GM18507 (cell line): ENCODE results near the gene MOB3B.

ENCODE experiments used
- DNase-seq: peaks from one replicate; pipeline ENCODE4 v3.0.0; 2011; ENCODE audit warnings: low read depth; ENCODE audit not compliant: insufficient read length; ENCODE audit errors: extremely low spot score
- FAIRE-seq: peaks from 2 replicates; lab custom pipeline; 2011; peaks lifted over from hg19 to GRCh38; lab: Jason Lieb, UNC

MOB3B gene

DNA sequence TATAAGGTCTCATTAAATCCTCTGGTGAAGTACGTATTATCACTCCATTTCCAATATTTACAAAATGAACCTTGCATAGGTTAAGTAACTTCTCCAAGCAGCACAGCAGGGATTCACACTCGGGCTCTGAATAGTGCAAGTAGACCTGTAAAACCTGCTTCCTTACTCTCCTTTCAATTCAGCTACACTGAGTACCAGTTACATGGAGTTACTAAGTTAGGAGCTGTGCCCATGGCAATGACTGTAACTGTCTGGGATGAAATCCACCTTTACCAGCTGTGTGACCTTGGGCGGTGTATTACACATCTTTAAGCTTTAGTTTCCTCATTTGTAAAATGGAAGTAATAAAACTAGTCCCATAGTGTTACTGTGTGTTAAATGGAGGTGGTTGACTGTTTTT is 15.9 kb upstream of the MOB3B start:
- DNase-seq = no peak
- no peak for FAIRE-seq

DNA sequence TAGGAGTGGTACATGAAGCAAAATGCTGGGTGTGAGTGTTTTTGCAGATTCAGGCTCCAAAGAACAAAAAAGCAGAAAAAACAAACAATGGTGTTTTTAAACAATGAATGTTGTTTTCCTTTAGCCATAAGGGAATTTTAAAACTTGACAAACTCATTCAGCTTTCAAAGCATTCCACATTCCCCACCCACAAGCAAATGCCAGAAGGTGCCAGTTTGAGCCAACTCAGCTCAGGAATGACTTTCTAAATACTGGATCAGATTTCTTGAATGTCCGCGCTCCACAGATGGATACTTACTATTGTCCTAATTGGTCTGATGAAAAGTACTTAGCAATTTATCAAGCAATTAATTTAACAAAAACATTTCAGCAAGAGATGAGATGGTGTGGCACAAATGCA is 12.9 kb upstream of the MOB3B start:
- FAIRE-seq = no peak

DNA sequence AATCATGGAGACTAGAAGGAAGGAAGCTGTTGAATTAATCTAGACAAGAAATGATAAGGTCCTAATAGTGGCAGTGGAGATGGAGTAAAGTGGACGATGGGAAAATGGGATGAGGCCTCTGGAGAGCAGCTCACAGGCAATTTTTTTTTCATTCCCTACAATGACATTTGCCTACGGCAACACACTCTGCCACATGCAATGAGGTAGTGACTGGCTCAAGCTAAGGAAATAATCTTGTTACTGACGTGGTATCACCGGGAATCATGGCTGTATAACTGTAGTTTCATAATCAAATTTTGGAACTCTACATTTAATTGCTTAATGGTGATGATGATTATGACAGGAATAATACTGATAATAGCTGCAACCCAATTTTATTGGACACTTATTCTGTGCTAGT is 12.1 kb upstream of the MOB3B start:
- FAIRE-seq (no peak), DNase-seq (no peak)

More for the DNA sequence above, 12.9 kb upstream of the MOB3B start:
- DNase-seq = no peak

DNA sequence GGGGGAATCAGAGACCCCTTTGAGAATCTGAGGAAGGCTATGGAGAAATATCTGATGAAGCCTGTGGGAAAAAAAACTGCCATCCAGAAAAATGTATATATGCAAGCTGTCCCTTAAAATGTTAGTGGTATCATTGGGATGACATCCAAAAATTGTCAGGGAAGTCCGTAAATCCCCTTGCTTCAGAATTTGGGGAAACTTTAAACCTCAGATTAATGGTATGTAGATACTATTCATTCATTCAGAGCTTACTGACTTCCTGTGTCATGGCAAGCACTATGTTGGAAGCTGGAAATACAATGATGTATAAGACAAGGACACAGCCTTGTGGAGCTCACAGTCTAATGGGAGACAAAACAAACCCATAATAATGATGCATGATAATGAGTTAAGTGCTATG is 10.9 kb upstream of the MOB3B start:
- FAIRE-seq (no peak), DNase-seq (no peak)

DNA sequence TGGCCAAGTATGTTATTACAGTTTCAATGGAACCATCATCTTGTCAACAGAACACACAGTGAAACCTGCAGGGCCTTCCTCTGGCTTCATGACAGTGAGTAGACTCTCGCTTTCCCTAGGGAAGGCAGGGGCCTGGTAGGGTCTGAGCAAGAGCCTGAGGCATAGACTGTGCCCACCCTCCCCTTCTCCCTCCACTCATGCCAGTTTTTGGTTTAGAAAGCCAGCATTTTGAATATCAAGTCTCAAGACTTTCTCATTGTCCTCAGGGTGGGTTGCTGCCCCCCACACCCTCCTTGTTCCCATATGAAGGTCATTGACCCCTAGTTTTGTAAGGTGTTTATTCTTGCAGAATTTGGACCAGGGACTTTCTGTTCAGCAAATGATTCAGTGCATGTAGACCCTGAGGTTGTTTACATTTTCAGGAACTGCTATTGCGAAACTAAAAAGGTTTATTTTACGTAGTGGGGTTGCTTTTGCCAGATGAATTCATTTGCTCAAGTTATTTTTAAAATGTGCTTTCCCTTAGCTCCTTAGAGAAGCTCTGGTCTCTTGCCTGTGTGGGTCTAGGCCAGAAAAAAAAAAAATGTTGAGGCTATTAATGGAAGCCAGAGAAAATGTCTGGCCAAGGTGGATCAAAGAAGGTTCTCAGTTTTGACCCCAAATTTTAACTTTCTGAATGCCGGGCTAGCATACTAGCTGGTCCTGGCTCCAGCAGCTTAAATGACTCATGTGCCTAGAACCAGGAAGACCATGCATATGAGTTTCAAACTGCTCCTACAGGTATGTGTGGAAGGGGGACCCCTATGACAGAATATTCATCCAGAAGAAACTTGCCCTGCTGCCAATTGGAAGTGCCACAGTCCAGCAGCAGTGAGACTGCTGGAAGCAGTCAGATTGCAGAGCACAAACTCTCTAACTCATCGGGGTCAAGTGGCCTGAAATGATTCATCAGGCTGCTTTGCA is 10.1 kb upstream of the MOB3B start:
- FAIRE-seq (peak; percentile 60), DNase-seq (no peak)

DNA sequence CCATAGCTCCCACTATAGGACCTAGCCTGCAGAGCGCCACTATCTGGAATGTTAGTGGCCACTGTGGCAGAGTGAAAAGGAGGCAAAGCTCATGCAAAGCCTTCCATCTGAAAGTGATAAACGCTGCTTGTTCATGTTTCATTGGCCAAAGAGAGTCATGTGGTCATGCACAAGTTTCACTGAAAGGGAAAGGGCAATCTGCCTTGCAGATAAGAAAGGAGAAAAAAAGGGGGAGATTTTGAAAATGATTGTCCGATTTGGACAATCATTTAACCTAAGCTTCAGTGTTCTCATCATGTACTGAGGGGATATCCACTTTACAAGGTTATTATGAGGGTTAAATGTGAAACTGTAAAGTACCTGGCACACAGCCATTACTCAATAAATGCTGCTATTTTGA is 9.0 kb upstream of the MOB3B start:
- FAIRE-seq (peak; percentile 68), DNase-seq (no peak)

DNA sequence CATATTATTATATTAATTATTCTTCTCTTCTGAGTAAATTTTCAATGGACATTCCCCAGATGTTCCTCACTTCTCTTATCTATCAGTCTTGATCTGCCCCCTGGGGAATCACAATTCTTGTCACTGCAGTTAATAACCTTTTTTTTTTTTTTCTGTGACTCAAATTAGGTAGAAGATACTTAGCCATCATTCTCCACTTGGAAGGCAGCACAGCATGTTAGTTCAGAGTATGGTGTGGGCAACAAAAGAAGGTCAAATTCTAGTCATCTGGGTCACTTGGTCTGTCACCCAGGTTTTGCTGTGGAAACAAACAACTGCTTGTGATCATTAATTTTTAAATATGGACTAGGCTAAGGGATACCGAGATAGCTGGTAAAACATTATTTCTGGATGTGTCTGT is 8.1 kb upstream of the MOB3B start:
- DNase-seq (no peak), FAIRE-seq (no peak)

DNA sequence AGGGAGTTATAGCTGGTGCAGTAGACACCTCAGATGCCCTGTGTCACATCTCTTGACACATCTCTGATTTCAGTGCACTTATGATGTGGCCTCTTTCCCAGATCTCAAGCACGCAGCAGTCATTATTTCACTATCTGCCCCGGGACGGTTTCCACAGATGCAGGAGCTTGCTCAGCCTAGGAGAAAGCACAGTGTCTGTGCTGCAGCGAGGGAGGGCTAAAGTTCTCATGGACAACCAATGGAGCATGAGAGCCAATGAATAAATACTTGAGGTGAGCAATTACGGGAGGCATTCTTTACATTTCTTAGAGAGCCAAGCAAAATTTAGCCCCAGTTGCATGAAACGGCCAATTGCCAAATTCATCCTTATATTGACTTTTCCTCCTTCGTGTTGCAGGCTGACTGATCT is 7.4 kb upstream of the MOB3B start:
- FAIRE-seq (no peak), DNase-seq (no peak)

DNA sequence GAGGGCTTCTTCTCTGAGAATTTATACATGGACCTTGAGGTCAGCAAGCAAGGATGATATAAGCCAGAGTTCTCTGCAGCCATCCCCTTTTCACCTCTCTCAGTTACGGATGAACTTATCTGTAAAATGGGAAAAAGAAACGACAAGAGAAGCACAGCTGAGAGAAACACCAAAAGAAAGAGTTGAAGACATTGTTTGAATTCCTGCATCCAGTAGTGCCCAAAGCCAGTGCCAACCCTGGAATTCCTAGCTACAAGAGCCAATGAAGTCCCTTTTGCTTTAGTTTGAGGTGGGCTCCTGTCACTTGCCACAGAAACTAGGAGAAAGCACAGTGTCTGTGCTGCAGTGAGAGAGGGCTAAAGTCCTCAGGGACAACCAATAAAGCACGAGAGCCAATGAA is 6.6 kb upstream of the MOB3B start:
- no peak for FAIRE-seq
- no peak for DNase-seq

DNA sequence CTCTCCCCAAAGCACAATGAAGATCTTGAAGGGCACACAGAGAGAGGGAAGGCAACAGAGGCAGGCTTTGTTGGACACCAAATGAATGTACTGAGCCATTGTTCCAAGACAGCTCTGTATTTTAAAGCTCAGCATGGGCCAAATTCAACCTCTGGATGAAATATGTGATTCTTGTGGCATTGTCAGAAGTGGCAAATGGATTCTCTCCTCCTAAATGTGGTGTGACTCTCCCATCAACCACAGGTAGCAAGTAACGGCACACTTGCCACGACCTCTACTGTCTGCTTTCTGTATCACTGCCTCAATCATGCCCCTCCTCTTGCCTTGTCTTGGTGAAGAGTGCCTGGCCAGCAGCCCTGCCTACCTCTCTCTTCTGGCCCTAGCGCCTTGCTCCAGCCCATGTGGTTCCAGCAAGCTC is 6.1 kb upstream of the MOB3B start:
- FAIRE-seq (peak; percentile 61), DNase-seq (no peak)

DNA sequence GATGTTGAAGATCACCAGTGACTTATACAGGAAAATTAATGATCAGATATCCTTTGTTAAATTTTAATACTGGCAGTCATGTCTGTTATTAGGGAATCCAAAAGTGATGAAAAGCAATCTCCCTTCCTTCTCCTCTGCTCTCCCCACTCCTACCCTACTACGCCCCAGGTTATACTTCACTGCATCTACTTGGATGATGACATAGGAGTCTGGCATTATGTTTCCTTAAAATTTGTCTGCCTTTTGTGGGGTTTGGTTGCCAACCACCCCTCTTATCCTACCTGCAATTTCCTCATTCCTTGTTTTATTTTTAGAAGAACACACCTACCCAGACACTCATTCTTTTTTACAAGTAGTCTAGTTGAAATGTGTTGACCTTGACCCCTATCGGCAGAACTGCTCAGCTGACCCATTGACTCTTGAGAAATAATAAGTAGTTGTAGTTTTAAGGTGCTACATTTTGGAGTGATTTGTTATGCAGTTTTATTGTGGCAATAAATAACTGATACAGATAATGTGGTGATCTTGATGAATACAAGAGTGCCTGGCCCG is 5.1 kb upstream of the MOB3B start:
- DNase-seq (no peak), FAIRE-seq (no peak)

DNA sequence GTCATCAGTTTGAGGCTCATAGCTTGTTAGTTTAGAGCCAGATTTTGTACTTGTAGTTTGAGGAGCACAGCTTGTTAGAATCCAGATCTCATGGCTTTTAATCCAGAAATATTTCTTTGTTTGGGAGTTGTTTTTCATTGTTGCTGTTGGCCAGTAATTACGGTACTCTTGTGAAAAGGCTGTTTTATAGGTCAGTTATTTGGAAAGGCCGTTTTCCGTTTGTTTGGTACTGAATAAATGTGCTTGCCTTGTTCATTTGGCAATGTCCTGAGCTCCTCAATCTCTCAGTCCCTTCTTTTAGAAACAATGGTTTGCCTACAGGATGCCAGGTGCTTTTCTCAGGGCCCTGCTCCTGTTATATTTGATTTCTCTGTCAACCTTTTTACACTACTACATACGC is 4.5 kb upstream of the MOB3B start:
- FAIRE-seq (no peak), DNase-seq (no peak)

DNA sequence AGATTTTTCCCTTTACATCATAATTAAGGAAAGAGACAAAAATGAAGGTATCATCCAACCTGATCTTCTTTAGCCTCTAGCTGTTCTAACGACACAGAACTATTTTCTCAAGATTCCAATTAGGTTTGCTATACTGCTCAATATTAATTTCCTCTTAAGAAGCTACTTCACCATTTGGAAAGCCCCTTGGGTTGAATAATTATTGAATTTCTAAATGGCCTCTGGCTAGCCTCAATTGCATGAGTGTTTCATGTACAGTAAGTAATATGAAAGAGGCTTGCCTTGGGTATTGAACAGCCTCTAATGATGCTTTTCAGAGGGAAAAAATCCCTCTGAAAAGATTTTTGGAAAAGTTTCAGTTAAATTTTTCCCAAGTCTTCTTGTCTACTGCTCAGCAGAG is 3.7 kb upstream of the MOB3B start:
- DNase-seq (no peak), FAIRE-seq (no peak)

DNA sequence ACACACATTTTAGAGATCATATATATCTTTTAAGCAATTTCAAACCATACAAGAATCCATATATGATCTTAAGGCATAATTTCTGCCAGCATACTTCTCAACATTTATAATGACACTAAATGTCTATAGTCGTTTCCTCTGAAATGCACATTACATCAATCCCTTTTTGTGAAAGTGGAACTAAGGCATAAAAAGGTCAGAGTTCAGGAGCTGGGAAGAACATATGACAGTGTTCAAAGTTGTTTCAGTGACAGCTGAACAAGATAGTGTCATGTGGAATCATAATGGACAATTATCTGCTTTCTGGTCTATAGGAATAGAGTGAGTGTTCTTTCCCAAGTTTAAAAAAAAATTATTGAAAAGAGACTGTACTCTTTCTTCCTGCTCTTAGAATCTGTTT is 2.4 kb upstream of the MOB3B start:
- DNase-seq = no peak
- no peak for FAIRE-seq

DNA sequence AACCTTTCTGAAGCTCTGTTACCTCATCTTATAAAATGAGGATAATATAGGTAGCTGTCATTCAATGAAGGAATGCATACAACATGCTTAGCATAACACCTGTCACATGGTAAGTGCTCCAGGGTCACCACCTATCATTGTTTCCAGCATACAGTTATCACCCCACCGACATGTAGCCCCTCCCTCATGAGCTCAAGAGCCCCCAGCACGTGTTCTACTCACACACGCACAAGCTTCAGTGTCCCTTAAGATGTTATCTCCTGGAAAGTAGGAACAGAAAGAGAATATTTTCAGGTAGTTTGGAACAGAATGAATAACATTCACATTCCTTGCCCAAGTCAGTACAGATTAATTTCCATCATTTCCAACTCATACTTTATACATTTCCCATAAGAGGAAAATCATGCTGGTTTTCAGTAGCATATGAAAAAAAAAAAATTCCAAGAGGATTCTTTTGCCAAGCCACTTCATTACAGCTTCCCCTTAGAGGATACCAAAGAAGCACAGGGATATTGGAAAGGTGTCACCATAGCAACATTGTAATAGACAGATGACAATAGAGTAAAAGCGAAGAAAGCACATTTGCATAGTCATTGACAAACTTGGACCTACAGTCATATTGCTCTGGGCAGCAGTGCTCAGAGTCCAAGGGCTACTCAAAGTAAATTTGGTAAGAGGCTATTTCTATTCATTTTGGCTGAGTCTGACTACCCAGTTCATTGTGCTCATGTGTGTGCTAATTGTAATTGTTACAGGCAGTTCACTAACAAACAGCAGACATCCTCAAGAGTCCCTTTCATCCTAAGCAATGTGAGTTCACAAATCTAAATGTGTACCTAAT is 1.5 kb upstream of the MOB3B start:
- FAIRE-seq (no peak), DNase-seq (no peak)

DNA sequence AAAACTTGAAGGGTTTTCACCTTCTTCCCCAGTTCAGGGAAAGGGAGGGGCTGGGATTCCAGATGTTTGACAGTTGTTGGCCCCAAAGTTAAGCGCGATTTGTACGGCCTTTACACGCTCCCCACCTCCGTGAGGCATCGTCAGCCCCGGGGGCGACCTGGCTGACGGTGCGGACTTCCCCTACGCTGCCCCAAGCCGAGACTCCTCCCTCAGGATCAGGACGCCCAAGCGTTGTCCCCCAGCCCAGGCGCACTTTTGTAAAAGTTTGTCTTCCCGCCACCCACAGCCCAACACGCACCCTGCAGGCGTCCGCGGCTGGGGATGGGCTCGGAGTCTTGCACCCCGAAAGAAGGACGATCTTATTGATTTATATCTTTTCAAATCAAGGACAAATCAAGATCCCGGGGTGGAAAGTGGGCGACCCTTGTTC is 713 bp downstream of the MOB3B start:
- FAIRE-seq (peak; percentile 68), DNase-seq (peak; percentile 35)

DNA sequence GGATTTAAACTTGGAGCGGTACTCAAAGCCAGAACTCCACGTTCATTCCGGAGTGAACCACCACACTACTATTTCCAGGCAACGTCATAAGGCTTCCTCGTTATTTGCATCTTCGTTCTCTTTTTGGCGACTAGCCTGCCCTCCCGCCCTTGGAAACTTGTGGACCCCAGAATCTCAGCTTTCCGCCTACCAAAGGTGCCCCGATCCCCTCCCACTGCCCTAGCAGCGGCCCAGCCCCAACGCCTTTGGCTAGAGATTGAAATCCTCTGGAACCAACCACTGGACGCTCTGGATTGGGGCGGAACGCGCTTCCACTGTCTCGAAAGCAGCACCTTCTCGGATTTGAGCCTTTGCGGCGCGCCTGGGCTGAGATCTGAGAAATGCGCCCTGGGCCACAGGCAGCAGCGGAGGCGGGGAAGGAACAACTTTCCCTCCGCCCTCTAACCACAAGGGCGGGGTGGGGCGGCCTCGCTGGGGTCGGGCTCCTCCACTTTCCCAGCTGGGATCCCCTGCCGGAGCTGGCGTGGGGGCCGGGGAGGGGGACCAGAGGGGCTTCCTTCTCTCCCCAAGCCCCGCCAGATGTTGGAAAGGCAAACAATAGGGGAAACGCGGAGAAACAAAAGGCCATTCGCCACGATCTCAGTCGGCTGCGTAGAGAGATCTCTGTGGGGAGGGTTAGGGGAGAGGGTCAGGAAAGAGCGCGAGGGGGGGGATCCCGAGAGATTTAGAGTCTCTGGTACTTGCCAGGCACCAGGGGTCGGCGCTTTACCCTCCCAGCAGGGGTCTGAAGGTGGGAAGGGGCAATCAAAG is 1.3 kb downstream of the MOB3B start:
- peak; percentile 20 for DNase-seq
- peak; percentile 78 for FAIRE-seq

DNA sequence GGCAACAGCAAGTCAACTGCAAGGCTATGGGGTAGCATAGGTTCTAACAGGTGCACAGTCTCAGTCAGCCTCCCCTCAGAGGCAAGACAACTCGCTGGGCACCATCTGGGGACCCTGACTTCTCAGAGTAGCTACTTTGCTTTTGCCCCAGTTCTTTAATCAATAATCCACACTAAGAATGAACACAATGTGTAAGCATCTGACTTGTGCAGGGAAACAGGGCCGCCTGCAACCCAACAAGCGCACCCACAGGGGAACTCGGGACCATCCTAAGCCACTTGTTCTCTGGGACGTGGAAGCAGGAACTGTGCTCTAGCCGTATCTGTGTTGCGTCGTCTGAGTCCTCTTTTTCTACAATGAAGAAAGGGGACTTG is 1.9 kb downstream of the MOB3B start:
- no peak for DNase-seq
- FAIRE-seq = no peak

DNA sequence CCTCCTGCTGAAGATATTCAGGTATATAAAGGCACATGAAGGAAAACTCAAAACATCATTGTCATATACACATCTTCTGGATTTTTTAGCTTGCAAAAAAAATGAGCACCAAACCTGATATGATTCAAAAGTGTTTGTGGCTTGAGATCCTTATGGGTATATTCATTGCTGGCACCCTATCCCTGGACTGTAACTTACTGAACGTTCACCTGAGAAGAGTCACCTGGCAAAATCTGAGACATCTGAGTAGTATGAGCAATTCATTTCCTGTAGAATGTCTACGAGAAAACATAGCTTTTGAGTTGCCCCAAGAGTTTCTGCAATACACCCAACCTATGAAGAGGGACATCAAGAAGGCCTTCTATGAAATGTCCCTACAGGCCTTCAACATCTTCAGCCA is 5.4 kb downstream of the MOB3B start, which contains the start of gene IFNK:
IFNK (plus strand) TSS at position 55 of the 400 bp plus-strand sequence; CDS start at position 102, 47 bp downstream.
- DNase-seq = no peak
- FAIRE-seq = no peak
